K562 (cell line): ENCODE measurements around the gene SNAPC5. TPM values are rescaled to one million over a fixed set of nuclear protein-coding genes. Genes with fewer than 3 reads are reported as not detected.

Source experiments
- CEBPG ChIP-seq, 3 experiments: fragments of 200-800 bp in 1 of 3; sonication (Bioruptor generic) in 1 of 3; sonication (generic) in 1 of 3; formaldehyde crosslinking in 1 of 3; IDR thresholded peaks in 2 of 3; conservative IDR thresholded peaks in 1 of 3; 2 replicates each; pipeline versions ENCODE4 v1.6.1 to v1.8.0; 2016 to 2022; ENCODE audit warnings: missing compliant biosample characterization in 2 of 3, missing genetic modification characterization in 2 of 3, mild to moderate bottlenecking in 1 of 3, missing genetic modification reagents in 1 of 3
- CLOCK ChIP-seq: fragments of 250-450 bp; sonication (Bioruptor Pico); IDR thresholded peaks from 2 replicates; pipeline ENCODE4 v1.4.0; 2020; ENCODE audit warnings: mild to moderate bottlenecking, moderate library complexity, borderline replicate concordance
- DMBX1 ChIP-seq: fragments of 250-450 bp; sonication (Bioruptor Pico); IDR thresholded peaks from 2 replicates; pipeline ENCODE4 v1.8.0; 2022; ENCODE audit warnings: inconsistent platforms, mild to moderate bottlenecking, moderate library complexity, borderline replicate concordance
- E2F6 ChIP-seq, 2 experiments: IDR thresholded peaks; 2 replicates each; pipeline ENCODE4 v1.6.1; 2011; ENCODE audit warnings: borderline replicate concordance in 1 of 2, control low read depth in 1 of 2, low read depth in 1 of 2, low read length in 1 of 2, mild to moderate bottlenecking in 1 of 2, mixed read lengths in 1 of 2, moderate library complexity in 1 of 2; ENCODE audit not compliant: insufficient read depth in 1 of 2, insufficient read length in 1 of 2, poor library complexity in 1 of 2, severe bottlenecking in 1 of 2; ENCODE audit errors: extremely low read depth in 1 of 2
- E2F8 ChIP-seq: fragments of 450-650 bp; IDR thresholded peaks from 2 replicates; pipeline ENCODE4 v1.7.1; 2018; ENCODE audit warnings: mild to moderate bottlenecking, low read depth; ENCODE audit not compliant: partially characterized antibody
- ELF1 ChIP-seq: fragments of 200-800 bp; sonication (Bioruptor generic); IDR thresholded peaks from 2 replicates; pipeline ENCODE4 v1.6.1; 2016; ENCODE audit warnings: missing genetic modification characterization, missing compliant biosample characterization
- FOXA3 ChIP-seq, 2 experiments: fragments of 450-650 bp in 1 of 2; sonication (generic) in 1 of 2; formaldehyde crosslinking; IDR thresholded peaks in 1 of 2; conservative IDR thresholded peaks in 1 of 2; 2 replicates each; pipeline versions ENCODE4 v1.4.0 to v1.8.0; 2020 to 2022; ENCODE audit warnings: mild to moderate bottlenecking in 2 of 2, missing genetic modification reagents in 1 of 2
- FOXJ2 ChIP-seq: fragments of 200-800 bp; sonication (Bioruptor generic); IDR thresholded peaks from 2 replicates; pipeline ENCODE4 v1.6.1; 2016; ENCODE audit warnings: missing genetic modification characterization, missing compliant biosample characterization
- HCFC1 ChIP-seq: IDR thresholded peaks from 2 replicates; pipeline ENCODE4 v1.6.1; 2012; ENCODE audit warnings: low read depth, low read length, improper control_type of control experiment
- IRF1 ChIP-seq: sonication (generic); formaldehyde crosslinking; IDR thresholded peaks from 2 replicates; pipeline ENCODE4 v1.8.0; 2022; ENCODE audit warnings: missing genetic modification reagents, mild to moderate bottlenecking, borderline replicate concordance
- PATZ1 ChIP-seq: fragments of 250-450 bp; sonication (Bioruptor Pico); IDR thresholded peaks from 2 replicates; pipeline ENCODE4 v1.5.0; 2020; ENCODE audit warnings: mild to moderate bottlenecking, borderline replicate concordance
- PML ChIP-seq: IDR thresholded peaks from 2 replicates; pipeline ENCODE4 v1.6.1; 2012; ENCODE audit warnings: low read length, inconsistent platforms
- ZNF143 ChIP-seq: sonication (generic); formaldehyde crosslinking; IDR thresholded peaks from 2 replicates; pipeline ENCODE4 v1.9.0; 2022; ENCODE audit warnings: mild to moderate bottlenecking, missing genetic modification reagents
- ZNF589 ChIP-seq: fragments of 200-800 bp; sonication (Bioruptor generic); IDR thresholded peaks from 2 replicates; pipeline ENCODE4 v1.6.1; 2016; ENCODE audit warnings: low read depth, missing genetic modification characterization, missing compliant biosample characterization
- polyA plus RNA-seq, 8 experiments: library from polyadenylated mRNA; depleted of rRNA in 4 of 8; stranded (reverse) in 5 of 8; unstranded in 3 of 8; fragments of >200 nt; fragmentation: Nextera tagmentation in 2 of 8; fragmentation: Illumina TruSeq in 1 of 8; extraction: Ambion mirVana in 2 of 8; extraction: Trizol in 1 of 8; gene quantifications; 2 replicates each; pipeline versions ENCODE4 v1.2.1 to v1.2.3, GENCODE V29; 2011 to 2014; ENCODE audit warnings: inconsistent platforms in 1 of 8, missing spikeins in 1 of 8
- total RNA-seq, 7 experiments: library from RNA; depleted of rRNA in 6 of 7; stranded (reverse); fragments of >200 nt in 6 of 7; fragmentation: Illumina TruSeq in 2 of 7; extraction: Trizol in 2 of 7; gene quantifications; 2 replicates each; pipeline versions ENCODE4 v1.2.1 to v1.2.3, GENCODE V29; 2011 to 2021; ENCODE audit warnings: low replicate concordance in 1 of 7

SNAPC5 gene
- total and polyA plus RNA-seq, 9 of the 15 experiments (the other 6 are each of a cell fraction or from before 2014, with no cell fraction given) = 52.8 to 155 (median 96.5) TPM

GRCh38 chr15:66497502-66498455, at the start of gene SNAPC5 (continued):
- TF ChIP-seq FOXA3 (CRISPR knock-in tag; conservative IDR thresholded peaks at IDR 0.05 in 1 of 2, IDR thresholded peaks at IDR 0.05 in 1 of 2) (peak in 1 of 2 experiments; percentile 44; a peak in 1 of 4 replicates), ZNF143 (CRISPR knock-in tag) (no peak), ELF1 (tag) (peak; percentile 96), E2F6 (IDR thresholded peaks at IDR 0.05; ENCODE audit: borderline replicate concordance in 1 of 2, extremely low read depth in 1 of 2, insufficient read depth in 1 of 2, insufficient read length in 1 of 2, low read depth in 1 of 2, low read length in 1 of 2, poor library complexity in 1 of 2, severe bottlenecking in 1 of 2) (peak; percentile 32), PML (peak; percentile 67), CEBPG (CRISPR knock-in tag; IDR thresholded peaks at IDR 0.05) (peak; percentile 58; the same call in 1 of the 2 replicates), CEBPG (tag; conservative IDR thresholded peaks at IDR 0.05 in 1 of 2, IDR thresholded peaks at IDR 0.05 in 1 of 2) (peak; percentile 15 to 74; a peak in 2 of 4 replicates), E2F8 (peak; percentile 88), PATZ1 (no peak), ZNF589 (CRISPR knock-in tag) (no peak), DMBX1 (CRISPR knock-in tag) (no peak), HCFC1 (peak; percentile 83), FOXJ2 (tag) (no peak), CLOCK (CRISPR knock-in tag) (no peak), IRF1 (no peak)
